Thoracic aorta endothelial cell (primary cell): ENCODE data around the gene CYP4F2. TPM values are rescaled to one million over a fixed set of nuclear protein-coding genes. Genes with fewer than 3 reads are reported as not detected.

Experiments
- small RNA-seq: library from RNA; depleted of rRNA; stranded (forward); fragments of <200 nt; gene quantifications from one replicate; pipeline ENCODE3, GENCODE V24; 2012
- total RNA-seq: library from RNA; depleted of rRNA; stranded (reverse); fragments of >200 nt; gene quantifications from 2 replicates; pipeline ENCODE4 v1.2.3, GENCODE V29; 2012

The CYP4F2 gene, protein sequence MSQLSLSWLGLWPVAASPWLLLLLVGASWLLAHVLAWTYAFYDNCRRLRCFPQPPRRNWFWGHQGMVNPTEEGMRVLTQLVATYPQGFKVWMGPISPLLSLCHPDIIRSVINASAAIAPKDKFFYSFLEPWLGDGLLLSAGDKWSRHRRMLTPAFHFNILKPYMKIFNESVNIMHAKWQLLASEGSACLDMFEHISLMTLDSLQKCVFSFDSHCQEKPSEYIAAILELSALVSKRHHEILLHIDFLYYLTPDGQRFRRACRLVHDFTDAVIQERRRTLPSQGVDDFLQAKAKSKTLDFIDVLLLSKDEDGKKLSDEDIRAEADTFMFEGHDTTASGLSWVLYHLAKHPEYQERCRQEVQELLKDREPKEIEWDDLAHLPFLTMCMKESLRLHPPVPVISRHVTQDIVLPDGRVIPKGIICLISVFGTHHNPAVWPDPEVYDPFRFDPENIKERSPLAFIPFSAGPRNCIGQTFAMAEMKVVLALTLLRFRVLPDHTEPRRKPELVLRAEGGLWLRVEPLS
- not detected in 2 replicates for total RNA-seq

DNA sequence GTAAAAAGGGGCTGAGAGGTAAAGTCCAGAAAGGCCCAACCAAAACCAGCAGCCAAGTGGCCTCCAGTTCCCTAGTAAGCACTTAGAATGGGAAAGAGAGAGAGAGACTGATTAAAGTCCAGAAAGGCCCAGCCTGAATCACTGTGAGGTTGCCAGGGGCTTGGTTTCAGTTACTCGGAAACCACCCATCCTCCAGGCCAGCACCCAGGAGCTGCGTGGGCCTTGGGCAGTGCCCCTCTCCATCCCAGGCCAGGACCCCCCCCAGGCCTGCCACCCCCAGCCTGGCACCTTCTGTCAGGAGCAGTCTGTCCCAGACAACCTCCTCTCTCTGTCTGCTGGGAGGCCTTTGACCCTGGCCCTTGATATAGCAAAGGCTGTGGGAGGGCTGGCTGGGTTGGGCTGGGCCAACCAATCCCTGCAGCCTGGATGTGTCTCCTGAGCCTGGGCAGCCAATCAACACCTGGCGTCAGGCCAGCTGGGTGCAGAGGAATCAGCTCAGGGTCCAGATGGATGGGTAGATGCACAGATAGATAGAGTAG lies at the start of gene CYP4F2:
TSS of gene CYP4F2 (minus strand) at position 337 of the 539 bp plus-strand sequence. CDS start 463 bp downstream, outside the sequence.

DNA sequence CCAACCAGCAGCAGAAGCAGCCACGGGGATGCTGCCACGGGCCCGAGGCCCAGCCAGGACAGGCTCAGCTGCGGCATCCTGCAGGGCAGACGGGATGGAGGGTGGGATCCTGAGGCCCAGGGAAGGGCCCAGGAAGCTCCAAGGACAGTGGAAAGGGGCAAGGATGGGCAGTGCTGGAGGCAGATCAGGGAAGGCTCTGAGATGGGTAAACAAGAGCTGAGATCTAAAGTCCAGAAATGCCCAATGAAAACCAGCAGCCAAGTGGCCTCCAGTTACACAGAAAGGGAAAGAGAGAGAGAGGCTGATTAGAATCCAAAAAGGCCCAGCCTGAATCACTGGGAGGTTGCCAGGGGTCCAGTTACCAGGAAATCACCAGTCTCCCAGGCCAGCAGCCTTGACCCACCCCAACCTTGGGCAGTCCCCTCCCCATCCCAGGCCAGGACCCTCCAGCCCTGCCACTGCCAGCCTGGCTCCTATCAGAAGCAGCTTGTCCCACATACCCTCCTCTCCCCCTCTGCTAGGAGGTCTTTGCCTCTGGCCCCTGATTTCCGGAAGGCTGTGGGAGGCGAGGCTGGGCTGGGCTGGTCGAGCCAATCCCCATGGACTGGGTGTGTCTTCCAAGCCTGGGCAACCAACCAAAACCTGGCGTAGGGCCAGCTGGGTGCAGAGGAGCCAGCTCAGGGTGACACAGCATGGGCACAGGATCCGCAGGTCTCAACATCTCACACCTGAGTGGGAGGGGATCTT lies 36.6 kb upstream of the CYP4F2 start, which contains the start of gene CYP4F11:
TSS of gene CYP4F11 (minus strand) at position 198 of the 747 bp plus-strand sequence. CDS start at position 77, 121 bp downstream.

Small RNAs within 50 kb of the gene (small RNA-seq; reads per million reads assigned to genes)
- gene CYP4F36P, result not detected

Other genes with a start within 250 kb of the CYP4F2 start
- gene CYP4F12, start 225.0 kb downstream of the CYP4F2 start, total RNA-seq, result not detected in 2 replicates
- not detected in 2 replicates for gene OR10H2, start 170.1 kb downstream of the CYP4F2 start, total RNA-seq
- not detected in 2 replicates for gene OR10H3, start 160.1 kb downstream of the CYP4F2 start, total RNA-seq
- gene OR10H5, start 110.4 kb downstream of the CYP4F2 start, total RNA-seq, result not detected in 2 replicates
- gene OR10H1, start 82.4 kb downstream of the CYP4F2 start, total RNA-seq, result not detected in 2 replicates
- not detected in 2 replicates for gene CYP4F11, start 36.5 kb upstream of the CYP4F2 start, total RNA-seq
- gene OR10H4, start 50.9 kb upstream of the CYP4F2 start, total RNA-seq, result not detected in 2 replicates
- gene TPM4, start 178.4 kb upstream of the CYP4F2 start, total RNA-seq, result 1,122 and 1,176 TPM in 2 replicates
- gene RAB8A, start 213.8 kb upstream of the CYP4F2 start, total RNA-seq, result 77.3 and 94.0 TPM in 2 replicates
- not detected in 2 replicates for gene HSH2D, start 245.6 kb upstream of the CYP4F2 start, total RNA-seq